GM13977 (cell line): ENCODE measurements around the gene TACR1.

Source experiments
- DNase-seq: peaks from one replicate; pipeline ENCODE4 v3.0.0; 2012; ENCODE audit warnings: low spot score
- CTCF ChIP-seq: IDR thresholded peaks from 2 replicates; pipeline ENCODE4 v1.5.1; 2012; ENCODE audit warnings: mild to moderate bottlenecking, control low read depth; ENCODE audit not compliant: insufficient read depth; ENCODE audit errors: extremely low read depth, missing control alignments
- in situ Hi-C: fragments of 300-500 bp; cut with MboI; formaldehyde crosslinking; loops from one replicate; pipeline ENCODE4 v1.12.0; 2022; ENCODE audit warnings: low sequenced_read_pairs, low pct_unique_long_range_greater_than_20kb, mixed read lengths, inconsistent platforms; ENCODE audit not compliant: unreplicated experiment

Gene TACR1

DNA sequence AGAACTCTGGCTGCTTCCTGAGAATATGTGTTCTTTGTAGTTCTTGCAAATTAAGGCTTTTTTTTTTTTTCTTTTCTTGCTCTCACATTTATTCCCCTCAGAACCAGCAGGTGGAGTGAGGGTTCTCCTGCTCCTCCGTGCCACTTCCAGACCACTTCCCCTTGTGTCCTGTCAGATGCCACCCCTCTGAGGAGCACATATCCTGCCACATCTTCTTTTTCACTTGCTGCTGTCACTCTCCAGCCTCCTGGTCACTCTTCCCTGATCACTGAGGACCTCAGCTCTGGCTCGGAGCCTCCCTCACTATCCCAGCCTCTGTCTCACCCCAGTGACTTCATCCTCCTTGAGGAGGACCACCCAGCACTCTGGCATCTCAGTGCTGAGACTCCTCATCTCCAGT, 100.5 kb downstream of the TACR1 start:
- DNase-seq: no peak
- peak; percentile 39 for TF ChIP-seq CTCF
- in situ Hi-C loops: no loop called here

GRCh38 chr2:75097831-75098230, 101.5 kb downstream of the TACR1 start:
- in situ Hi-C loops: no loop called here
- no peak for DNase-seq
- TF ChIP-seq CTCF: no peak

DNA sequence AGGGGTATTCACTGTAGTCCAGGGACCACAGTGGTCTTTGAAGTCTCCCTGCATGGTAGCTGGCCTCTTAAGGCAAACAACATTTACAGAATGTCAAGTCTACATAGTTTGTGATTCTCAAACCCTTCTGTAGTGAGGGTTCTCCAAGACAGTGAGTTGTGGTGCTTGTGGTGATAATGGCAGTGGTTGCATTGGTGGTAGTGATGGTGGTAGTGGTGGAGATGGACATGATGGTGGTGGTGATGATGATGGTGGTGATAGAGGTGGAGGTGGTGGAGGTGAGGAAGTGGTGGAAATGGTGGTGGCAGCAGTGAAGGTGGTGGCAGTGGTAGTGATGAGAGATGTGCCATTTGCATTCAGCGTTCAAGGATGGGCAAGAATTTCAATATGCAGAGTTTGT, 104.9 kb downstream of the TACR1 start:
- TF ChIP-seq CTCF: no peak
- DNase-seq: no peak
- in situ Hi-C loops: no loop called here

DNA sequence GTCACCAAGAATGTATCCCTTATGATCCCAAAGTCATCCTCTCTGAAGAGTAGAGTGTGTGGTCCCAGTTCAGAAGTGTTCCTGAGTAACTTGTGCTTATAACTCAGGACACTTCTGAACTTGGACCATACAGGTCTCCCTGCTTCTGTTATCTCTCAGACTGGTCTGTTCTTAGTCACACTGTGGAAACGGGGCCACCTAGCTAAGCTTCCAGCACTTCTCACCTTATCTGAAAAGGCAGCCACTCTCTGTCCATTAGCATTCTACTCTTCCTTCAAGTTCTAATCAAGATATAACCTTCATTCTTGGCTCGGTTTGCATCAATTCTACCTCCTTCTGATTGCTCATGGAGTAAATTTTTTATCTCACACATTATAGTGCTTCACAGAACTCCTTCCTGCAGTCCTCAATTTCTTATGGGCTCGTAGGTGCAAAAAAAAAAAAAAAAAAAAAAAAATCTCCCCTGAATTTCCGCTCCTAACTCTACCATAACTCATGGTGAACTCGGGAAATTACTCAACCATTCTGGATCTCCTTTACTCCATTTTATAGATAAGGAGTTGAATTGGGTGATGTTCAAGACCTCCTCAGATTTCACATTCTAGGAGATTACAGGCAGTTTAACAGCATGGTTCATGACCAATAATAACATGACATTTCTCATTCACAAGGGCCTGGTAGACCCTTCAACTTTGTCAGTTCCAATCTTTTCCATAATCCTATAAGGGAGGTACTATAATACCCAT, 108.4 kb downstream of the TACR1 start:
- no peak for DNase-seq
- TF ChIP-seq CTCF: no peak
- in situ Hi-C loops: no loop called here

DNA sequence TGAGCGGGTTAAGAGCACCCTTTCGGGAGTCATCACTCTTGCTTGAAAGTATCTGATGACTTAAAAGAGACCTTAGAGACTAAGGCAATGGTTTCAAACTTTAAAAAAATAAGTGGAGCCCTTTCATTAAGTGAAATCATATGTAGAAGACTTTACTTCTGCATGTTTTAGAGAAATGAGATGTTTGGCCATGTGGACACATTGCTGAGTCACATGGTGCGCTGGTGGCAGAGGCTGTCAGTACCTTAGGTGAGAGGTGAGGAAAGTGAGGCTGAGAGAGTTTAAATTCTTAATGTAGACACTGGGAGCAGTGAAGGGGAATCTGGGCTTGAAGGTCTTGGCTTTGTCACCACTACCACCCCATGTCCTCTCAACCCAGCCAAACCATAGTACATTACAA, 109.8 kb downstream of the TACR1 start:
- no peak for TF ChIP-seq CTCF
- in situ Hi-C loops: no loop called here
- no peak for DNase-seq

DNA sequence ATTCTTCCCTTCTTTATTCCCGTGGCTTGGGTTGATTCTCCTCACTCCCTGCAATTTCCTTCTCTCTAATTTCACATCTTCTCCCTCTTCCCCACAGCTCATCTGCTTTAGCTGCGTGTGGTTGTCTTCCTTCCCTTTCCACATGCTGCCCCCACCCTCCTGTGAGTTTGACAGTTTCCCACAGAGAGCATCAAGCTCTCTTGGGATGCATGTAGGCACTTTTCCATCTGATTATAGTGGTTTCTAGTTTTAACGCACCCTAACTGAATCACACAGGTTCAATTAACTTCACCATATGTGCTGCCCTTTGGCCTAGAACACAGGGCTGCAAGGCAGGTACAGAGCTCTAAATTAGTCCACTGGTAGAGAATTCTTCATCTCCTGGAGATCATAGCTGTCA, 110.5 kb downstream of the TACR1 start:
- in situ Hi-C loops: no loop called here
- no peak for TF ChIP-seq CTCF
- no peak for DNase-seq
